ENCODE results near the gene SNX15.

Gene SNX15

DNA sequence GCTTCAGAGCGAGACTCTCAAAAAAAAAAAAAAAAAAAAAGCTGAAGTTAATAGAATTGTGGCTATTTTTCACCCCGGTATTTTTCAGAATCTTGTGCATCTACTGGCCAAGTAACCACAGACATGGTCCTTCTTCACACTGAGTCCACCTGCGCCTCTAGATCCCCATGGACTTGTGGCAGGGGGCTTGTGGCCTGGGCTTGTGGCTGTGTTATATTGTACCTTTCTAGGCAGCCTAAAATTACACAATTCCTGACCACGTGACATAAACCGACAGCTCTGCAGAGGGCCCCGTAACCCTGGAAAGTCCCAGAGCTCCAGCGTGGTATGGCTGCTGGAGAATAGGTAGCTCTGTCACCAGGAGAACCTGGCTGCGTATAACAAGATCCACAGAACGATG, 42.0 kb downstream of the SNX15 start:
- H3K27me3 ChIP-seq (ENCODE audit: insufficient read depth, poor library complexity, severe bottlenecking), result no peaks in the 10 kb centered on the region
- peak; percentile 49 to 66 for DNase-seq (ENCODE audit: low read depth in 1 of 2, low spot score in 1 of 2)
- TF ChIP-seq, protein P1, sequence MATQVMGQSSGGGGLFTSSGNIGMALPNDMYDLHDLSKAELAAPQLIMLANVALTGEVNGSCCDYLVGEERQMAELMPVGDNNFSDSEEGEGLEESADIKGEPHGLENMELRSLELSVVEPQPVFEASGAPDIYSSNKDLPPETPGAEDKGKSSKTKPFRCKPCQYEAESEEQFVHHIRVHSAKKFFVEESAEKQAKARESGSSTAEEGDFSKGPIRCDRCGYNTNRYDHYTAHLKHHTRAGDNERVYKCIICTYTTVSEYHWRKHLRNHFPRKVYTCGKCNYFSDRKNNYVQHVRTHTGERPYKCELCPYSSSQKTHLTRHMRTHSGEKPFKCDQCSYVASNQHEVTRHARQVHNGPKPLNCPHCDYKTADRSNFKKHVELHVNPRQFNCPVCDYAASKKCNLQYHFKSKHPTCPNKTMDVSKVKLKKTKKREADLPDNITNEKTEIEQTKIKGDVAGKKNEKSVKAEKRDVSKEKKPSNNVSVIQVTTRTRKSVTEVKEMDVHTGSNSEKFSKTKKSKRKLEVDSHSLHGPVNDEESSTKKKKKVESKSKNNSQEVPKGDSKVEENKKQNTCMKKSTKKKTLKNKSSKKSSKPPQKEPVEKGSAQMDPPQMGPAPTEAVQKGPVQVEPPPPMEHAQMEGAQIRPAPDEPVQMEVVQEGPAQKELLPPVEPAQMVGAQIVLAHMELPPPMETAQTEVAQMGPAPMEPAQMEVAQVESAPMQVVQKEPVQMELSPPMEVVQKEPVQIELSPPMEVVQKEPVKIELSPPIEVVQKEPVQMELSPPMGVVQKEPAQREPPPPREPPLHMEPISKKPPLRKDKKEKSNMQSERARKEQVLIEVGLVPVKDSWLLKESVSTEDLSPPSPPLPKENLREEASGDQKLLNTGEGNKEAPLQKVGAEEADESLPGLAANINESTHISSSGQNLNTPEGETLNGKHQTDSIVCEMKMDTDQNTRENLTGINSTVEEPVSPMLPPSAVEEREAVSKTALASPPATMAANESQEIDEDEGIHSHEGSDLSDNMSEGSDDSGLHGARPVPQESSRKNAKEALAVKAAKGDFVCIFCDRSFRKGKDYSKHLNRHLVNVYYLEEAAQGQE (IDR thresholded peaks at IDR 0.05; ENCODE audit: insufficient replicate concordance, low read depth), result no peak
- TF ChIP-seq, protein P2, sequence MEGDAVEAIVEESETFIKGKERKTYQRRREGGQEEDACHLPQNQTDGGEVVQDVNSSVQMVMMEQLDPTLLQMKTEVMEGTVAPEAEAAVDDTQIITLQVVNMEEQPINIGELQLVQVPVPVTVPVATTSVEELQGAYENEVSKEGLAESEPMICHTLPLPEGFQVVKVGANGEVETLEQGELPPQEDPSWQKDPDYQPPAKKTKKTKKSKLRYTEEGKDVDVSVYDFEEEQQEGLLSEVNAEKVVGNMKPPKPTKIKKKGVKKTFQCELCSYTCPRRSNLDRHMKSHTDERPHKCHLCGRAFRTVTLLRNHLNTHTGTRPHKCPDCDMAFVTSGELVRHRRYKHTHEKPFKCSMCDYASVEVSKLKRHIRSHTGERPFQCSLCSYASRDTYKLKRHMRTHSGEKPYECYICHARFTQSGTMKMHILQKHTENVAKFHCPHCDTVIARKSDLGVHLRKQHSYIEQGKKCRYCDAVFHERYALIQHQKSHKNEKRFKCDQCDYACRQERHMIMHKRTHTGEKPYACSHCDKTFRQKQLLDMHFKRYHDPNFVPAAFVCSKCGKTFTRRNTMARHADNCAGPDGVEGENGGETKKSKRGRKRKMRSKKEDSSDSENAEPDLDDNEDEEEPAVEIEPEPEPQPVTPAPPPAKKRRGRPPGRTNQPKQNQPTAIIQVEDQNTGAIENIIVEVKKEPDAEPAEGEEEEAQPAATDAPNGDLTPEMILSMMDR (IDR thresholded peaks at IDR 0.05; ENCODE audit: insufficient read depth, low read length), result no peak
- no peak for TF ChIP-seq GABPA (IDR thresholded peaks at IDR 0.05; ENCODE audit: low read depth)
- TF ChIP-seq SPI1 (IDR thresholded peaks at IDR 0.05; ENCODE audit: borderline replicate concordance, low read depth), result no peak
- TF ChIP-seq POLR2AphosphoS5 (IDR thresholded peaks at IDR 0.05; ENCODE audit: low read depth), result no peak

DNA sequence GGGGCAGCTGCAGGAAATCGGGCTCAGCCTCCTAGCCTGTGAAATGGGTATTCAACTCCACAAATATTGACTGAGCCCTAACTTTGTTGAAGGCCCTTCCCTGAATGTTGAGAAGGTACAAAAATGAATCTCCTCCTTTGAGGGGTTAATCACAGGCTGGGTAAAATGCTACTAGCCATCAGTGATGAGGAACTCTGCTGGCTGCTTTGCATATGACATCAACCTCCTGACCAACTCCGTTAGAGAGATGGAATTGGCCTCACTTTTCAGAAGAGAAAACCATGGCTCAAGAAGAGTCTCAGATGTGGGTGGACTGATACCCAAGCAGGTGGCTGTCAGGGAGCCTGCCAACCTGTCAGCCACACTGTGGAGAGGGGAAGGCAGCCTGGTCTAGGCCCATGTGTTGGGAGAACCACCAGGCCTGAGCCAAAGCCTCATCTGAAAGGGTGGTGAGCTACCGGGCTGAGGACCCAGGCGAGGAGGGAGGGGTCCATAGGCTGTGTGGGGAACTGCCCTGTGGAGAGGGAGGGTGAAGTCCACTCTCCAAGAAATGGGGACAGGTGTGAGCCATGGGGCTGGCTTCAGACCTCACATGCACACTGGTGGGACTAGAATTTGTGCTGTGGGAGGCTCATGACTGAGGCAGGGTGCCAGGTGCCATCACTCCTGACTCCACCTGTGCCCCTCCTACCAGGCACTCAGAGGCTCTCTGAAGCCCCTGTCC, 44.8 kb downstream of the SNX15 start:
- no peak overlapping the region for H3K4me3 ChIP-seq (replicated peaks; ENCODE audit: insufficient read depth, low read length)
- no peak for DNase-seq (ENCODE audit: low read depth in 1 of 2, low spot score in 1 of 2)
- TF ChIP-seq, protein P1 (IDR thresholded peaks at IDR 0.05; ENCODE audit: insufficient replicate concordance, low read depth), result no peak
- TF ChIP-seq GABPA (IDR thresholded peaks at IDR 0.05; ENCODE audit: low read depth) (no peak), POLR2AphosphoS5 (IDR thresholded peaks at IDR 0.05; ENCODE audit: low read depth) (no peak), SPI1 (IDR thresholded peaks at IDR 0.05; ENCODE audit: borderline replicate concordance, low read depth) (no peak)
- TF ChIP-seq, protein P2 (IDR thresholded peaks at IDR 0.05; ENCODE audit: insufficient read depth, low read length), result no peak
- H3K27ac ChIP-seq (replicated peaks), result no peak overlapping the region
- H3K27me3 ChIP-seq (ENCODE audit: insufficient read depth, poor library complexity, severe bottlenecking), result no peaks in the 10 kb centered on the region

More for the DNA sequence above, 42.0 kb downstream of the SNX15 start:
- Histone ChIP-seq H3K4me3 (replicated peaks; ENCODE audit: insufficient read depth, low read length) (no peak overlapping the region), H3K27ac (replicated peaks) (no peak overlapping the region)

DNA sequence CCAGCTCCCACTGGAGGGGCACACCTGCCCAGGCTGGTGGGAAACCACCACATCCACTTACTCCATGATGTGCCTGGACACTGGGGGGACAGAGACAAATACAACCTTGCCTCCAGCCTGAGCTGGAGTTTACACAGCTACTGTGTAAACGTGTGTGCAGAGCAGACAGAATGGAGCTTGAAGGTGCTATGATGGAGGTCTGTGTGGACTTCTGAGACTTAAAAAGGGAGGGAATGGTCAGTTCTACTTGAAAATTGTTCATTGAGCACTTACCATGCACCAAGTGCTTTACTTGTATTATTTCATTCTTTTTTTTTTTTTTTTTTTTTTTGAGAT, 45.4 kb downstream of the SNX15 start:
- DNase-seq (ENCODE audit: low read depth in 1 of 2, low spot score in 1 of 2), result no peak
- TF ChIP-seq, protein P1 (IDR thresholded peaks at IDR 0.05; ENCODE audit: insufficient replicate concordance, low read depth), result no peak
- TF ChIP-seq, protein P2 (IDR thresholded peaks at IDR 0.05; ENCODE audit: insufficient read depth, low read length), result no peak
- no peak for TF ChIP-seq GABPA (IDR thresholded peaks at IDR 0.05; ENCODE audit: low read depth)
- TF ChIP-seq POLR2AphosphoS5 (IDR thresholded peaks at IDR 0.05; ENCODE audit: low read depth), result no peak
- TF ChIP-seq SPI1 (IDR thresholded peaks at IDR 0.05; ENCODE audit: borderline replicate concordance, low read depth), result no peak
- no peak overlapping the region for H3K27ac ChIP-seq (replicated peaks)
- no peak overlapping the region for H3K4me3 ChIP-seq (replicated peaks; ENCODE audit: insufficient read depth, low read length)
- no peaks in the 10 kb centered on the region for H3K27me3 ChIP-seq (ENCODE audit: insufficient read depth, poor library complexity, severe bottlenecking)

Measured in HL-60 (cell line).